ENCODE data around the gene RAD51D. TPM values are rescaled to one million over a fixed set of nuclear protein-coding genes. Genes with fewer than 3 reads are reported as not detected.
A peak's percentile ranks its signal among the peaks of the same experiment; 100 is the strongest.

Gene RAD51D
- total RNA-seq, 1 donor from 2014 or later = 14.8 TPM

DNA sequence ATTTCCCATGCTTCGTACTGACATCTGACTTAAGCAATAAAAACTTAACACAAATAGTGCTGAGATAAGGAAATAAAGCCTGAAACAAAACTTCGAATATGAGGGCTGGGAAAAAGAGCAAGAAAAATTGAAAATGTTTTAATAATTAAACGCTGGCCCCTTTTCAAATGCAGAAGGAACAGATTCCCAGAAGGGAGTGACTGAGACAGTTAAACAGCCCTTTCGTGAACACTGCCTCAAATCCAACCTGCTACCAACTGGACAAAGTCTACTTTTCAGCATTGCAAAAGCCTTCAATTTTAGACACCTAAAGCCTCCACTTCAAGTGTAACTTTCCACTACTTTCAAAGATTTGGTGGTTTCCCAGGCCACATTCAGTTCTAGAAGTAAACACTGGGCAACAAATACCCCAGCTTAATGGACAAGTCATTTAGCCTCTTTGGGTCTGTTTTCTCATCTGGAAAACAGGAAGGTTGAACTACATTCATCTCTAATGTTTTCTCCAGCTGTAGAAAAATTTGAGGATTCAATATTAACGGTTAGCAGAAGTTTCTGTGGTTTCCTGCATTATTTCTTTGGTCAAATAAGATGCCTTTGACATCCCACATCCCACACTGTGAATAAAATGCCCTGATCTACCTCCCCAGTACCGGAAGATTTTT is 68.0 kb downstream of the RAD51D start:
- Mint-ChIP-seq H3K4me3 (ENCODE audit: unreplicated experiment) (no peak overlapping the region), H3K4me1 (ENCODE audit: unreplicated experiment) (peaks cover 27% of the 10 kb centered on the region), H3K36me3 (ENCODE audit: unreplicated experiment) (peaks cover 2% of the 10 kb centered on the region), H3K27ac (ENCODE audit: unreplicated experiment) (peak overlapping the region; percentile 53), H3K9me3 (ENCODE audit: unreplicated experiment) (no peaks in the 10 kb centered on the region), H3K27me3 (ENCODE audit: unreplicated experiment) (no peaks in the 10 kb centered on the region)
- TF ChIP-seq, protein P1, sequence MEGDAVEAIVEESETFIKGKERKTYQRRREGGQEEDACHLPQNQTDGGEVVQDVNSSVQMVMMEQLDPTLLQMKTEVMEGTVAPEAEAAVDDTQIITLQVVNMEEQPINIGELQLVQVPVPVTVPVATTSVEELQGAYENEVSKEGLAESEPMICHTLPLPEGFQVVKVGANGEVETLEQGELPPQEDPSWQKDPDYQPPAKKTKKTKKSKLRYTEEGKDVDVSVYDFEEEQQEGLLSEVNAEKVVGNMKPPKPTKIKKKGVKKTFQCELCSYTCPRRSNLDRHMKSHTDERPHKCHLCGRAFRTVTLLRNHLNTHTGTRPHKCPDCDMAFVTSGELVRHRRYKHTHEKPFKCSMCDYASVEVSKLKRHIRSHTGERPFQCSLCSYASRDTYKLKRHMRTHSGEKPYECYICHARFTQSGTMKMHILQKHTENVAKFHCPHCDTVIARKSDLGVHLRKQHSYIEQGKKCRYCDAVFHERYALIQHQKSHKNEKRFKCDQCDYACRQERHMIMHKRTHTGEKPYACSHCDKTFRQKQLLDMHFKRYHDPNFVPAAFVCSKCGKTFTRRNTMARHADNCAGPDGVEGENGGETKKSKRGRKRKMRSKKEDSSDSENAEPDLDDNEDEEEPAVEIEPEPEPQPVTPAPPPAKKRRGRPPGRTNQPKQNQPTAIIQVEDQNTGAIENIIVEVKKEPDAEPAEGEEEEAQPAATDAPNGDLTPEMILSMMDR (IDR thresholded peaks at IDR 0.05) = no peak
- DNase-seq (ENCODE audit: extremely low spot score, unreplicated experiment) = no peak

DNA sequence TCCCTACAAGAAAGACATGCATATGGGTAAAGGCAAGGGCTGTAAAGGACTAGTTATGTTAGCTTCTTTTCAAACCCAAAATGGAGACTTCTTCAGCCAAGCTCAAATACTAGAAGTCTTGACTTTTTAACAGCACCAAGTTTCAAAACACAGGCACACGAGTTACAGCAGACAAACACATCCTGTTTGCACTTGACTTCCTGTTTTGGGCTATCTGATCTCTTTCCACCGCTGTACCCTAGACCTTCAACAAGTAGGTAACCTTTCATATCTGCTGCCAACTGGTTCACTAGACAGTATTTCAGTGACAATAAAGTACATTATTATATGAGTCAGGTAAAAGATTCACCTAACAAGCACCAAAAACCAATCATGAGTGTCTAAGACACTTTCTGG is 68.5 kb downstream of the RAD51D start:
- no peak overlapping the region for H3K4me3 Mint-ChIP-seq (ENCODE audit: unreplicated experiment)
- TF ChIP-seq, protein P1 (IDR thresholded peaks at IDR 0.05) = no peak
- peaks cover 27% of the 10 kb centered on the region for H3K4me1 Mint-ChIP-seq (ENCODE audit: unreplicated experiment)
- DNase-seq (ENCODE audit: extremely low spot score, unreplicated experiment) = no peak
- H3K36me3 Mint-ChIP-seq (ENCODE audit: unreplicated experiment) = peaks cover 2% of the 10 kb centered on the region
- no peaks in the 10 kb centered on the region for H3K27me3 Mint-ChIP-seq (ENCODE audit: unreplicated experiment)
- H3K27ac Mint-ChIP-seq (ENCODE audit: unreplicated experiment) = no peak overlapping the region
- H3K9me3 Mint-ChIP-seq (ENCODE audit: unreplicated experiment) = no peaks in the 10 kb centered on the region

DNA sequence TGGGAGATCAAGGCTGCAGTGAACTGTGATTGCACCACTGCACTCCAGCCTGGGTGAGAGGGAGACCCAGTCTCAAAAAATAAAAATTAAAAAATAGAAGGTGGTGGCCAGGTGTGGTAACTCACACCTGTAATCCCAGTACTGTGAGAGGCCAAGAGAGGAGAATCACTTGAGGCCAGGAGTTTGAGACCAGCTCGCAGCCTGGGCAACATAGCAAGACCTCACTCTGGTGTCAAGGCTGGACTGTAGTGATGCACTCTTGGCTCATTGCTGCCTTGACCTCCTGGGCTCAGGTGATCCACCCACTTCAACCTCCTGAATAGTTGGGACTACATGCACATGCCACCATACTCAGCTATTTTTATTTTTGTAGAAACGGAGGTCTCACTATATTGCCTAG is 69.5 kb downstream of the RAD51D start:
- Mint-ChIP-seq H3K4me1 (ENCODE audit: unreplicated experiment) (peaks cover 25% of the 10 kb centered on the region), H3K27ac (ENCODE audit: unreplicated experiment) (no peak overlapping the region), H3K4me3 (ENCODE audit: unreplicated experiment) (no peak overlapping the region)

DNA sequence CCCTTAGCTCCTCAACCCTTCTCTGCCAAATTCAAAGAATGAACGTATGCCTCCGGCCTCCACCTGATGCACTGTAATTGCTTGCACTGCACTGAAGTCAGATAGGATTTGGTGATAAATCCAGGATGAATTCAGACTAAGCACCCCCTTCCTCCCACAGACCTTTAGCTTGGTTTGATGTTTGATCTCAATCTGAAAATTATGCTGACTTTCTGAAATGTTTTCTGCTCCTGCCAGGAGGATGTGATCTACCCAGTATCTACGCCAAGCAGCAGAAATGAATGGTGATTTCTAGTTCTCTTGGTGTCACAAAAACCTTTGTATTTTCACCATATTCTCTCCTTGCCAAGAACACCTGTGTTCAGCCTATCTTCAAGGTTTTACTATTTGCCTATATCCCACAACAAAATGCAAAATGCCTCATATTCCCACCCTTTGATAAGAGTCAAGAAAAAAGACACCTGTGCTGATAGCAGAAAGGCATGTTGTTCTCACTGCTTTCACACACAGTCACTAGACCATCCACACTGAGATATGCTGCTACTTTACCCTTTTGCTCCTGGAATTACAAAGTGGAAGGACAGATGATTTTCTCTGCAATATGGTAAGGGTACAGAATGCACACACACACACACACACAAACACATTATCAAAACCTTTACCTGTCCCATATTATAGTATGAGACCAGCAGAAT is 70.8 kb downstream of the RAD51D start:
- TF ChIP-seq, protein P1 (IDR thresholded peaks at IDR 0.05) = no peak
- H3K4me1 Mint-ChIP-seq (ENCODE audit: unreplicated experiment) = peaks cover 25% of the 10 kb centered on the region
- no peak overlapping the region for H3K4me3 Mint-ChIP-seq (ENCODE audit: unreplicated experiment)
- H3K27me3 Mint-ChIP-seq (ENCODE audit: unreplicated experiment) = no peaks in the 10 kb centered on the region
- H3K9me3 Mint-ChIP-seq (ENCODE audit: unreplicated experiment) = no peaks in the 10 kb centered on the region
- no peak for DNase-seq (ENCODE audit: extremely low spot score, unreplicated experiment)
- H3K36me3 Mint-ChIP-seq (ENCODE audit: unreplicated experiment) = no peaks in the 10 kb centered on the region
- no peak overlapping the region for H3K27ac Mint-ChIP-seq (ENCODE audit: unreplicated experiment)

More for the DNA sequence above, 69.5 kb downstream of the RAD51D start:
- Mint-ChIP-seq H3K36me3 (ENCODE audit: unreplicated experiment) (no peaks in the 10 kb centered on the region), H3K9me3 (ENCODE audit: unreplicated experiment) (no peaks in the 10 kb centered on the region), H3K27me3 (ENCODE audit: unreplicated experiment) (no peaks in the 10 kb centered on the region)
- no peak for DNase-seq (ENCODE audit: extremely low spot score, unreplicated experiment)
- TF ChIP-seq, protein P1 (IDR thresholded peaks at IDR 0.05) = no peak

DNA sequence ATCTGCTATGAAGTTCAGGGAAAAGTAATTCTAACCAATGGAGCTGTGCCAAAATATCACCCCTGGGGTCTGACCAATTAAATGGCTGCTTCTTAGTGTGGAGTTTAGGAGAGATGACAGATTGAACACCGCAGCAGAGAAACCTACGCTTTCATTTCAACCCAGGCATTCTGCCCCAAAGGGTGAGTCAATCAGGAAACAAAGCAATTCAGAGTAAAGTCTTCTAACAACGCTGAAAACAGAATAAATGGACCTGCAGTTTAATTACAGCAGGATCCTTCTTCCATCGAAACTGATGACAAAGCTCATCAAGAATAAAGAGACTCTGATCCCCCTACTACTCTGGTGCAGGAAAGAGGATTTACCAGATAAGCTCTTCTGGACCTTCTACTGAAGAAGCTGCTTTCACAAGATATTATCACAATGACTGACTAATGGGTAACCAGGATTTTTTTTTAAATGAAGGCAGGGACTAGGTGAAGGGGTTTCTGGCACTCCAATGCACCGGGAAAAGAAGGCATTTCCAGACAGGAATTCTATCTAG is 72.8 kb downstream of the RAD51D start:
- H3K36me3 Mint-ChIP-seq (ENCODE audit: unreplicated experiment) = no peaks in the 10 kb centered on the region
- H3K4me1 Mint-ChIP-seq (ENCODE audit: unreplicated experiment) = peaks cover 11% of the 10 kb centered on the region
- no peaks in the 10 kb centered on the region for H3K9me3 Mint-ChIP-seq (ENCODE audit: unreplicated experiment)
- H3K27me3 Mint-ChIP-seq (ENCODE audit: unreplicated experiment) = no peaks in the 10 kb centered on the region
- H3K4me3 Mint-ChIP-seq (ENCODE audit: unreplicated experiment) = no peak overlapping the region
- TF ChIP-seq, protein P1 (IDR thresholded peaks at IDR 0.05) = no peak
- DNase-seq (ENCODE audit: extremely low spot score, unreplicated experiment) = no peak
- H3K27ac Mint-ChIP-seq (ENCODE audit: unreplicated experiment) = no peak overlapping the region

All from osteocyte (in vitro differentiated cells).